Natural killer cell treated with Interleukin-12 subunit alpha and Interleukin-12 subunit beta and Interleukin-15 and Interleukin-18, amount 100 ng/mL, for 72 hours (primary cell): Measurements from ENCODE around the gene PTPRCAP. TPM values are rescaled to one million over a fixed set of nuclear protein-coding genes. Genes with fewer than 3 reads are reported as not detected.

Source experiments
- ATAC-seq, 2 donors: fragments of 150-1000 bp; cut with Tn5 transposase in 1 of 2; sonication (Bioruptor Pico), chemical (Tn5 transposase) in 1 of 2; 2 replicates each; pipeline ENCODE4 v1.10.0; 2021
- DNase-seq: peaks from one replicate; pipeline ENCODE4 v3.0.0; 2022; ENCODE audit warnings: low spot score
- H3K27ac Mint-ChIP-seq, 2 donors: 1 replicate in 1 of 2; 2 replicates in 1 of 2; pipeline ENCODE4 v1.8.0; 2022; ENCODE audit warnings: mixed read lengths in 2 of 2, mild to moderate bottlenecking in 1 of 2, moderate library complexity in 1 of 2
- H3K27me3 Mint-ChIP-seq, 2 donors: 1 replicate in 1 of 2; 2 replicates in 1 of 2; pipeline ENCODE4 v1.8.0; 2022; ENCODE audit warnings: mixed read lengths in 2 of 2
- H3K36me3 Mint-ChIP-seq: one replicate; pipeline ENCODE4 v1.8.0; 2022; ENCODE audit warnings: mixed read lengths
- H3K4me1 Mint-ChIP-seq, 2 donors: 1 replicate in 1 of 2; 2 replicates in 1 of 2; pipeline ENCODE4 v1.8.0; 2022; ENCODE audit warnings: low read depth in 2 of 2, mixed read lengths in 2 of 2, mild to moderate bottlenecking in 1 of 2
- H3K4me3 Mint-ChIP-seq: one replicate; pipeline ENCODE4 v1.8.0; 2022; ENCODE audit warnings: mixed read lengths
- H3K9me3 Mint-ChIP-seq: 2 replicates; pipeline ENCODE4 v1.8.0; 2022; ENCODE audit warnings: mixed read lengths
- total RNA-seq, 2 donors: library from RNA; stranded (reverse); gene quantifications; one replicate each; pipeline ENCODE4 v1.2.3, GENCODE V29; 2022

Gene PTPRCAP
- total RNA-seq, 2 donors from 2014 or later: 198 to 266 TPM

DNA sequence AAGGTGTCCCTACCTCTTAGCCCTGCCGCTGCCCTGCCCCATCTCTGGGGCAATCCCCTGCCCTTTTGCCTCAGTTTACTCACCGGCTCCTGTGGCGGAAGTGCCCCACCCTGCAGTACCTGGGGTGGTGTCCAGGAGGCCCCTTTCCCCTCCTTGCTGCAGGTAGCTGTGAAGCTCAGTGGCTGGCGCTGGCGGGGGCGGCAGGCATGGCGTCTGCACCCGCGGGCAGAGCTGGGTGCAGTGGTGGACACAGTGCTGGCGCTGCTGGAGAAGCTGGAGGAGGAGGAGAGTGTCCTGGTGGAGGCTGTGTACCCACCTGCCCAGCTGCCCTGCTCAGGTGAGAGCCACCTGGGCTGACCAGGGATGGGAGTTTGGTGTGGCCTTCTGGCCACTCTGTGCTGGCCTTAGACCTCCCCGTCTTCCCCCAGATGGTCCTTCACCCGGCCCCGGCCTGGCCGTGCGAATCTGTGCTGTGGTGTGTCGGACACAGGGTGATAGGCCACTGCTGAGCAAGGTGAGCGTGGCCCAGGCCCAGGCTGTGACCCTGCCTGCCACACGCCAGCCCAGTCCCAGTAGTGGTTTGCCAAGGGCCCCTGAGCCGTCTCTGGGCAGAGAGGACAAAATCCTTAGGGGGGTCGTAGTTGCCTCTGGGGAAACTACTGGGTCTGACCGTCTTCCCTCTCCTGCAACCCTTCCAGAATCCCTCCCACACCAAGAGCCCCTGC, 18.0 kb downstream of the PTPRCAP start:
- Mint-ChIP-seq H3K27ac (peak overlapping the region; percentile 33 to 60), H3K9me3 (no peaks in the 10 kb centered on the region), H3K4me3 (peak overlapping the region; percentile 70), H3K36me3 (no peaks in the 10 kb centered on the region), H3K4me1 (peaks cover 10 to 29% of the 10 kb centered on the region in 2 donors), H3K27me3 (no peaks in the 10 kb centered on the region)
- ATAC-seq: no peak
- DNase-seq: no peak

DNA sequence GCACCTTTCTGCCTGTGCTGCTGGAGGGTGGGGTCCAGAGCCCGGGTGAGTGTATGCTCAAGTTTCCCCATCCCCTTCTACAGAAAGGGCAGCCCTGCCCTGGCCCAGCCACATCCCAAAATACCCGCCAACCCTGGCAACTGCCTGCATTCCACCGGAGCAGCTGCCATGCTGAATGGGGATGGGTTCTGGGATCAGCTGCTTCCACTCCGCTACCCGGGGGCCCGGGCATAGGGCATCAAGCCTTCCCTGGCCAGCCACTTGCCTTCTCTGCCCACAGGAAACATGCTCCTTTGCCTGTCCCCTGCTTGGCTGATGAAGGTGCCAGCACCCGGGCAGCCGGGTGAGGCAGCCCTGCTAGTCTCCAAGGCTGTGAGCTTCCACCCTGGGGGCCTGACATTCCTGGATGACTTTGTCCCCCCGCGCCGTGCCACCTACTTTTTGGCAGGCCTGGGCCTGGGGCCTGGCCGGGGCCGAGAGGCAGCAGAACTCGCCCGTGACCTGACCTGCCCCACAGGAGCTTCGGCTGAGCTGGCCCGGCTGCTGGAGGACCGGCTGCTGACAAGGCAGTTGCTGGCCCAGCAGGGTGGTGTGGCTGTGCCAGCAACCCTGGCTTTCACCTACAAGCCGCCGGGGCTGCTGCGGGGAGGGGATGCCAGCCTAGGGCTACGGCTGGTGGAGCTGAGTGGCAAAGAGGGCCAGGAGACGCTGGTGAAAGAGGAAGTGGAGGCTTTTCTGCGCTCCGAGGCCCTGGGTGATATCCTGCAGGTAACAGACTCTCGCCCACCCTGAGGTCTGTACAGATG, 18.8 kb downstream of the PTPRCAP start:
- Mint-ChIP-seq H3K36me3 (no peaks in the 10 kb centered on the region), H3K27me3 (no peaks in the 10 kb centered on the region), H3K27ac (peak overlapping the region; percentile 33 to 60), H3K4me1 (peaks cover 12 to 28% of the 10 kb centered on the region in 2 donors), H3K4me3 (no peak overlapping the region), H3K9me3 (no peaks in the 10 kb centered on the region)
- ATAC-seq (no peak), DNase-seq (no peak)

DNA sequence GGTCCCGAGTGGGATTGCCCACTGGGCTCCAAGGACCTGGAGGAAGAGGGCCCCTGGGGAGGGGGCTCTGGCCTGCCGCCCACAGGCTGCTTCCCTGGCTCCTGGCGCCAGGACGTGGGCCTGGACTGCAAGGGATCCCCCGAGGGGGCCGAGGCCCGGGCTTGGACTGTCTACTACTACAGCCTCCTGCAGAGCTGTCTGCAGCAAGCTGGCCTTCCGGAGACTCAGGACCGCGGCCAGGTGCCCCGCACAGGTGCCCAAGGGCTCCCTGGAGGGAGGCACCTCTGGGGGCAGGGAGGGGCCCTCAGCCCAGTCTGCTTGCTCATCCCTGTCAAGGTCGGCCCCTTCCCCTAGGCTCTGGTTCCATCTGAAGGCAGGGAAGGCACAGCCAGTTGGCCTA, 20.1 kb downstream of the PTPRCAP start:
- H3K36me3 Mint-ChIP-seq: no peaks in the 10 kb centered on the region
- H3K9me3 Mint-ChIP-seq: no peaks in the 10 kb centered on the region
- H3K27me3 Mint-ChIP-seq: no peaks in the 10 kb centered on the region
- ATAC-seq: no peak
- no peak overlapping the region for H3K27ac Mint-ChIP-seq
- DNase-seq: no peak
- no peak overlapping the region for H3K4me3 Mint-ChIP-seq
- H3K4me1 Mint-ChIP-seq: peaks cover 24 to 33% of the 10 kb centered on the region in 2 donors

DNA sequence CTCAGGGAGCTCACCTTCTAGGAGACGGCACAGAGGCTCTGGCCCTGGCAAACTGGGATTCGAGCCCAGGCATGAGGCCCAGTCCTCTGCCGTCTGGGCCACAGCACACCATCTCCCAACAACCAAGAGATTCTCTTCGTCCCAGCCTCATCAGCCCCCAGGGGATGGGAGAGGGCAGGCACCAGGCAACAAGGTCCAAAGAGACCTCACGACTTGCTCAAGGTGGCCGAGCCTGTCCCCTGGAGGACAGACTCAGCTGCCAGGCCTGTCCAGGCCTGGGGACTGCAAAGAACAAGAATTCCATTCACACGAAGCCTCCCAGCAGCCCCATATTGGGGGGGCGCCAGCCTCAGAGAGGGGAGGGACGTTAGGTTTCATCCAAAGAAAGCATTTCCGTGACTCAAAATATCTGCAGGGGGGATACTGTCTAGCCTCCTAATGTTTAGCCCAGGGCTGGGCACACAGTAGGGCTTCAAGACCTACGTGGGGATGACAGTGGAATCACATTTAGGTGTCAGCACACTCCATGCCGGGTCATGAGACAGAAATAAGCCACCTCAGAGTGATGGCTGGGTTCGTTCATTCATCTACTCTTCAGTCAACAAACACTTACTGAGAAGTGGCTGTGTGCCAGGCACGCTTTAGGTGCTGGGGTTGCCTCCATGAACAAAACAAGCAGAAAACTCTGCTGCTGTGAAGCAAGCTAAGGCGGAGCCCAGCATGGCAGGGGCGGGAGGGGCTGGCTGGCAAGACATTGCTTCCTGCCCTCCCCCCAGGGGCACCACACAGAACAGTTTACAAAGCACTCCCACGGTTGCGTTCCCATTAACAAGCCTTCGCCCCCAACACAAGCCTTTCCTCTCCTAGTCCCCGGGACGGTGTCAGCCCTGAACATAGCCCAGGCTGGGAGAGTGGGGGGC, 20.8 kb downstream of the PTPRCAP start:
- no peaks in the 10 kb centered on the region for H3K36me3 Mint-ChIP-seq
- DNase-seq: no peak
- peak overlapping the region; percentile 72 for H3K4me3 Mint-ChIP-seq
- no peaks in the 10 kb centered on the region for H3K27me3 Mint-ChIP-seq
- no peaks in the 10 kb centered on the region for H3K9me3 Mint-ChIP-seq
- H3K27ac Mint-ChIP-seq: peak overlapping the region; percentile 39 to 86
- H3K4me1 Mint-ChIP-seq: peaks cover 25 to 38% of the 10 kb centered on the region in 2 donors
- ATAC-seq: no peak

DNA sequence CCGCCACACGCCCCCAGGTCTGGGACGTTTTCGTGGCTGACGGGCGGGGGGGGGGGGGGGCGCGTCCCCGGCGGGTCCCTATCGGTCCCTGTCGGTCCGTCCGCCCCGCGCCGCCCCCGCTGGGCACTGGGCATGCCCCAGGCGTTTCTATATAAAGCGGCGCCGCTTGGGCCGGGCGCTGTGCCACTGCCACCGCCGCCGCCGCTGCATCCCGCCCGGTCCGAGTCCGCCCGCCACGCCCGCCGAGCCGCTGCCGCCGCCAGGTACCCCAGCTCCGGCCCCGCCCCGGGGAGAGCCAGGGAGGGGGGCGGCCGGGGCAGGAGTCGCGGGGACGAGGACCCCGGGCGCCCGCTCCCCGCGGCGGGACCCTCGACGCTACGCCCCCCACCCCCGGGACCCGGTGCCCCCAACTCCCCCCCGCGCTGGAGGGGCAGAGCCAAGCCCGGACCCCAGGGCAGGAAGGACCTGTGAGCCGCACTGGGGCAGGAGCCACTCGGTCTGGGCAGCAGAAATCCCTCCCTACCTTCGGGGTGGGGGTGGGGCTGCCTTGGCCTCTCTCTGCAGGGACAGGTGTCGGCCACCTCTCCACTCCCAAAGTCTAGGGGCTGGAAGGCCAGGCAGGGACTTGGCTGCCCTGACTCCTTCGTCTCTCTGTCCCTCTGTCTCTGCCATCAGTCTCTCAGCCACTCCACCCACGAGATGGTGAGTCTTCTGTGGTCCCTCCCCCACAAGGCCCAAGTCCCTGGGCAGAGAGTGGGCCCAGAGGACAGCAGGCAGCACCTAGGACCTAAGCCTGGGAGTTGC, 21.8 kb downstream of the PTPRCAP start, which contains the start of gene CARNS1:
Gene CARNS1, plus strand, starts transcription at position 178 of the 804 bp plus-strand sequence. Its CDS starts 522 bp downstream, at position 700.
- Mint-ChIP-seq H3K27me3 (no peaks in the 10 kb centered on the region), H3K4me1 (peaks cover 30 to 38% of the 10 kb centered on the region in 2 donors), H3K36me3 (no peaks in the 10 kb centered on the region), H3K4me3 (peak within 1 kb of the TSS; percentile 72), H3K9me3 (no peaks in the 10 kb centered on the region), H3K27ac (peak within 1 kb of the TSS; percentile 39 to 86)
- ATAC-seq (peak; percentile 25 to 29), DNase-seq (no peak)

DNA sequence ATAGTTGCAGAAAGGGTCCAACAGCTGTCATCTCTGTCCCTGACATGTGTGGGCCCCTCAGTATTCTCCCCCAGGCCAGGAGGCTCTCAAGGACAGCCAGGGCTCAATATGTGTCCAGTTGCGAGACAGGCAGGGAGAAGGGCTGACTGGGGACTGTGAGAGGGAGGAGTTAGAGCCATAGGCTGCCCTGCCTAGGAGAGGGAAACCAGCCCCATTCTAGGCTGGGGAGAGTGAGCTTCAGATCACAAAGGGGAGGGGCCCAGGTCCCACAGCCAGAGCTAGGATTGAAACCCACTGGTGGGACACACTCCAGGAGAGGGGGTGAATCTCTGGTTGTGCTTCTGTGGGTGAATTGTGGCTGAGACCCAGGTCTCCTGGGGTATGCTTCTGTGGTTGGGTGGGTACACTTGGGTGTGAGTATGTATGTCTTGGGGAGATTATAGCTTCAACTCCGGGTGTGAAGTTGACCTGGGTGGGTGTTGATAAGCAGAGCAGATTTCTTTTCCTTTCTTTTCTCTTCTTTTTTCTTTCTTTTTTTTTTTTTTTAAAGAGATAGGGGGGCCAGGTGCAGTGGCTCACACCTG, 24.1 kb downstream of the PTPRCAP start:
- DNase-seq (no peak), ATAC-seq (no peak)
- Mint-ChIP-seq H3K27me3 (no peaks in the 10 kb centered on the region), H3K4me3 (peak overlapping the region; percentile 24), H3K4me1 (peaks cover 41 to 46% of the 10 kb centered on the region in 2 donors), H3K27ac (peak overlapping the region; percentile 17 to 62), H3K36me3 (no peaks in the 10 kb centered on the region), H3K9me3 (no peaks in the 10 kb centered on the region)

DNA sequence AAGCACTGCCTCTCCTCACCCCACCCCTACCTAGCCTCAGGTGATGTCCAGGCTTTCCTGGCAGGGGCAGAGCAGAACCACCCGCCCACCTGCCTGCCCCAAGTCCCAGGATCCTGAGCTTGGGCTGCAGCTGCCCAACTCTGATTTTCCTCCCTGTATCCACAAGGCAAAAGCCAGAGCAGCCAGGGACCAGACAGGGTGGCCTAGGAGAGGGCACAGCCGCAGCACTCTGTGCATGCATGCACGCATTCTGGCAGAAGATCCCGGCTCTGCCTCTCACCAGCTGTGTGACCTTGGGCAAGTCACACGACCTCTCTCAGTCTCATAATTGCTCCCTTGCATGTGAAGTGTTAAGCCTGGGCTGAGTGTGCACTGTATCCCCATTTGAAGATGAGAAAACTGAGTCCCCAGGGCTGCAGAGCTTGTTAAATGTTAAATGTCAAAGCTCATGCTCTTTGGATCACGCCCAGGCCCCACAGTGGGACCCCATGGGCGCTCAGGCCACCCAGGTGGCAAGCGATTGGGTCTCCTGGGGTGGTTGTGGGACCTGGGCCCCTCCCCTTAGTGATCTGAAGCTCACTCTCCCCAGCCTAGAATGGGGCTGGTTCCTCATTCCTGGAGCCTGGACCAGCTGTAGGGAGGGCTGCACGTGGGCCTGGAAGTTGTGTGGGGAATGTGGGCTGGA, 24.8 kb downstream of the PTPRCAP start:
- H3K9me3 Mint-ChIP-seq: no peaks in the 10 kb centered on the region
- ATAC-seq: no peak

DNA sequence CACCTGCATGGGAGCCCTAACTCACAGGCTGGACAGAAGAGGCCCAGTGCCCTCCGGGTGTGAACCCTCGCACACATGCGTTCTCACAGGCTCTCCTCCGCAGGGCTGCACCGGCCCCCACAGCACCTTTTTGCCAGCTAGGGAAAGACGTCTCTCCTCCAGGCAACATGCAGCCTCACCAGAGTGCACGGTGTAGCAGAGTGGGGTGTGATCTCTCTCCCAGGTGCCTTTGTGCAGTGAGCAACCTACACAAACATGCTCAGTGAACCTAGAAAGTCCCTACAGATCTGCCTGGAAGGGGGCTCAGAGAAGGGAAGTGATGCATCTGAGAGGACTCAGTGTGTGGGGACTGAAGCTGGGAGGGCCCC, 25.7 kb downstream of the PTPRCAP start:
- Mint-ChIP-seq H3K4me1 (peaks cover 53 to 55% of the 10 kb centered on the region in 2 donors), H3K27me3 (no peaks in the 10 kb centered on the region), H3K9me3 (no peaks in the 10 kb centered on the region), H3K4me3 (no peak overlapping the region), H3K27ac (peak overlapping the region; percentile 62 to 97), H3K36me3 (no peaks in the 10 kb centered on the region)
- no peak for DNase-seq
- ATAC-seq: no peak

More for the DNA sequence above, 24.8 kb downstream of the PTPRCAP start:
- no peaks in the 10 kb centered on the region for H3K36me3 Mint-ChIP-seq
- peaks cover 47 to 49% of the 10 kb centered on the region in 2 donors for H3K4me1 Mint-ChIP-seq
- DNase-seq: no peak
- H3K27me3 Mint-ChIP-seq: no peaks in the 10 kb centered on the region
- peak overlapping the region; percentile 17 to 62 for H3K27ac Mint-ChIP-seq
- no peak overlapping the region for H3K4me3 Mint-ChIP-seq

DNA sequence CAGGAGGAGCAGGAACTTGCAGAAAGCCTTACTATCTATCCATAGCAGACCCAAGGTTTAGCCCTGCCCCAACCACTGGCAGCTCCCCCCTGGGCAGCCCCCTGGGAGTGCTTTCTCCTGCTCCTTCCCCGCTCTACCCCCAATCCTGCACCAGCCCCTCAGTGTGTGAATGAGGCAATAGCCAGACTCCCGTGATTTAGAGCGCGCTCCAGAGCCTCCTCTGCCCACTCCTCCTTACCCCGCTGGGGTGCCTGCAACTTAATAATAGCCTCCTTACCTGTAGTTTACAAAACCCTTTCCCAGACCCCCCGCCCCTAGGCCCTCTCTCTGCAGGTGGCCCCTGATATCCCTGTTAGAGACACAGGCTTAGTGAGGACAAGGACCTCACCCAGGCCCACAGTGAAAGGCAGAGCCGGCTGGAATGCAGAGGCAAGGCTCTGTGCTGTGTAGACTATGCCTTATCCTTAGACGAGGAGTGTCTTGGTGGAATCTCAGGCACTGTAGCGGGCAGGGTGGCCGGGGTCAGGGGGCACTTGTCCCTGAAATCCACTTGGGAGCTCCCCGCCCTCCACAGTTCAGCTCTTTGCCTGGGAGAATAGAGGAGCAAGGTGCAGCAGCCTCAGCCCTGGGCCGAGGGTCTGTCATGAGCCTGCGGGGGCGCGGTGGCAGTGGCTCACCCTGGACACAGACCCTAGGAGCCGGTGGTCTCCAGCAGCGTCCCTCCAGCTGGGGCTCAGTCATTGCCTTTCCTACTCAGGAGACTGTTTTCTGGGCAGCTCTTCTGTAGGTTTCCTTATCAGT, 26.3 kb downstream of the PTPRCAP start:
- ATAC-seq (no peak), DNase-seq (no peak)
- H3K4me1 Mint-ChIP-seq: peaks cover 47 to 52% of the 10 kb centered on the region in 2 donors
- no peaks in the 10 kb centered on the region for H3K9me3 Mint-ChIP-seq
- no peaks in the 10 kb centered on the region for H3K27me3 Mint-ChIP-seq
- H3K27ac Mint-ChIP-seq: peak overlapping the region; percentile 97
- H3K36me3 Mint-ChIP-seq: no peaks in the 10 kb centered on the region
- H3K4me3 Mint-ChIP-seq: peak overlapping the region; percentile 75

DNA sequence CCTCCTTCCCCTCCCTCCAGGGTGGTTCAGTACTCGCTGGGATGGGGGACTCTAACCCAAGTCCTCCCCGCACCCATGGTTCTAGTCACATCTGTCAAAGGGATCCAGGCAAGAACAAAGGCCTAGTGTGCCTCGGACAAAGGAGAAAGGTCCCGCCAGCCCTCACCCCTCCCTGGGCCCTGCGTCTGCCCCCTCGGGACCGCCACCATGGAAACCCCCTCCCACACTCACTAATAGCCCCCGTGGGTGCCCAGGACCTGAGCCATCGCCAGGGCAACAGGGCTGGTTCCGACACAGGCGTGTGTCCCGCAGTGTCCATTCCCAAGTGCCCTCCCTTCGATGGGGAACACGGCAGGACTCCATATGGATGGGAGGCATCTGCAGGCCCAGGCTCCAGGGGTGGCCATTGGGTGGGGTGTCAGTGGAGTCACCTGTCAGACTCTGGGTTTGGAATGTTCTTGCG, 27.1 kb downstream of the PTPRCAP start:
- peak overlapping the region; percentile 75 for H3K4me3 Mint-ChIP-seq
- no peaks in the 10 kb centered on the region for H3K27me3 Mint-ChIP-seq

DNA sequence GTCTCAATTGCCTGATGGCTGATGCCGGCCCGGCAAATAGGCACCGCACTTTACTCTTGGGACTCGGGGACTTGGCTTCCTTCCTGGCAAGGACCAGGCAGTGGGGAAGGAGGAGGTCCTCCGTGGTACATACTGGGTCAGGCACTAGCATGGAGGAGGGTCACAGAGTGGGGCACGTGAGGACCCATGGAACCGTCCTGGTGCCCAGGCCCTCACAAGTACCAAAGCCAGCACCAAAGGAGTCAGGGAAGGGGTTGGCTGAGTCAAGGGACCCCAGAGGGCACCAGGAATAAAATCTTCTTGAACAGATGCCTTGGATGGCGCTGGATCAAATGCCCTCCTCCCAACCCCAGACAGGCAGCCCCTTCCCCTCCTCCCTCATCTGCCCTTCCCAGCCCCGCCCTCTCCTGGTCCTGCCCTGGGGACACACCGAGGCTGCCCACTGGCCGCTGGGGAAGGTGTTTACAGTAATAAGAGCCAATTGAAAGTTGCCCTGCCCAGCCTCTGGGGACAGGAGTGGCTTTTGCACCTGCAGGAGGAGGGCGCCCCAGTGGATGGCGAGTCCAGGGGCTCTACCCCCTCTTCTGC, 27.6 kb downstream of the PTPRCAP start:
- Mint-ChIP-seq H3K27me3 (no peaks in the 10 kb centered on the region), H3K27ac (peak overlapping the region; percentile 97), H3K36me3 (no peaks in the 10 kb centered on the region), H3K9me3 (no peaks in the 10 kb centered on the region), H3K4me1 (peaks cover 48 to 55% of the 10 kb centered on the region in 2 donors), H3K4me3 (peak overlapping the region; percentile 75)
- ATAC-seq: peak in 1 of 2 donors; percentile 2
- DNase-seq: no peak

More for the DNA sequence above, 27.1 kb downstream of the PTPRCAP start:
- Mint-ChIP-seq H3K36me3 (no peaks in the 10 kb centered on the region), H3K9me3 (no peaks in the 10 kb centered on the region), H3K4me1 (peaks cover 45 to 51% of the 10 kb centered on the region in 2 donors), H3K27ac (peak overlapping the region; percentile 97)
- ATAC-seq (no peak), DNase-seq (no peak)
